Cardiac fibroblast (primary cell): Measurements from ENCODE around the gene PRCC.

ENCODE experiments used
- DNase-seq, 2 donors: peaks; one replicate each; pipeline versions ENCODE4 v3.0.0 to v3.0.0-alpha.2; 2010; ENCODE audit warnings: low read depth in 2 of 2
- H3K4me3 ChIP-seq, 2 donors: replicated peaks in 1 of 2; 1 replicate in 1 of 2; 2 replicates in 1 of 2; pipeline ENCODE4 v1.5.1; 2011; ENCODE audit warnings: low read depth in 2 of 2, low read length in 2 of 2, mild to moderate bottlenecking in 2 of 2, moderate library complexity in 1 of 2
- TF ChIP-seq, protein P1 (sequence below): IDR thresholded peaks from one replicate; pipeline ENCODE4 v1.5.1; 2011; ENCODE audit warnings: low read depth, mild to moderate bottlenecking, low read length, inconsistent platforms

Gene PRCC, protein sequence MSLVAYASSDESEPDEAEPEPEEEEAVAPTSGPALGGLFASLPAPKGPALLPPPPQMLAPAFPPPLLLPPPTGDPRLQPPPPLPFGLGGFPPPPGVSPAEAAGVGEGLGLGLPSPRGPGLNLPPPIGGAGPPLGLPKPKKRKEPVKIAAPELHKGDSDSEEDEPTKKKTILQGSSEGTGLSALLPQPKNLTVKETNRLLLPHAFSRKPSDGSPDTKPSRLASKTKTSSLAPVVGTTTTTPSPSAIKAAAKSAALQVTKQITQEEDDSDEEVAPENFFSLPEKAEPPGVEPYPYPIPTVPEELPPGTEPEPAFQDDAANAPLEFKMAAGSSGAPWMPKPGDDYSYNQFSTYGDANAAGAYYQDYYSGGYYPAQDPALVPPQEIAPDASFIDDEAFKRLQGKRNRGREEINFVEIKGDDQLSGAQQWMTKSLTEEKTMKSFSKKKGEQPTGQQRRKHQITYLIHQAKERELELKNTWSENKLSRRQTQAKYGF

DNA sequence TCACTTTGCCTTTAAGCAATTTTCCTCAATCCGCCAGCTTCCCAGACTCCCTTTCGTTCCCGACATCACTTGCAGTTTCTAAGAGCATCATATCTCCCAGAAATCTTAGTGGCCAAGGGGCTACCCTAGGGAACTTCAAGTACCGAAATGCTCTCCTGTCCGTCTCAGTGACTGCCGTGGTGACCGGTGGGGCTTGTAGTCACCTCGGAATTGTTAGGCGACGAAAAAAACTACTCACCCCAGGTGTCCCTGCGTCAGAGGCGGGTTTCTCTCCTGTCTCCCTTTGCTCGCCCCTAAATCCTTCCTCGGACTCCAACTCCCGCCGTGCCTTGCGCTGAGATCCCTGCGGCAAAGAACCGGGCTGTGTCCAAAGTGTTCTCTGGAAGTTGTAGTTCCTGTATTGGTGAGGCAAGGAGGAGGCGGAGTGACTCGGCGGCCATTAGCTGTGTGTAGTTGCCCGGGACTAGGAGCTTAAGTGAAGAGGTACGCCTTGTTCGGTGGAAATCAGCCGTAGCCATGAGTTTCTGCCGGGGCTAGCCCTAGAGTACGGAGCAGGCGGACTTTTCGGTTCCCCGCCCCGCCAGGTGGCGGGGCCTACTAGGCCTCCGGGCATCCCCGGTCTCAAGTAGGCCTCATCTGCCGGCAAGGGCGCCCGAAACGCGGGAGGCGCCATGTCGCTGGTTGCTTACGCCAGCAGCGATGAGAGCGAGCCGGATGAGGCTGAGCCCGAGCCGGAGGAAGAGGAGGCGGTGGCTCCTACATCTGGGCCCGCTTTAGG is at the start of gene PRCC:
PRCC (plus strand) TSS at position 435 of the 778 bp plus-strand sequence; CDS start at position 672, 237 bp downstream.
- peak within 1 kb of the TSS; percentile 95 to 97 for H3K4me3 ChIP-seq
- TF ChIP-seq, protein P1, sequence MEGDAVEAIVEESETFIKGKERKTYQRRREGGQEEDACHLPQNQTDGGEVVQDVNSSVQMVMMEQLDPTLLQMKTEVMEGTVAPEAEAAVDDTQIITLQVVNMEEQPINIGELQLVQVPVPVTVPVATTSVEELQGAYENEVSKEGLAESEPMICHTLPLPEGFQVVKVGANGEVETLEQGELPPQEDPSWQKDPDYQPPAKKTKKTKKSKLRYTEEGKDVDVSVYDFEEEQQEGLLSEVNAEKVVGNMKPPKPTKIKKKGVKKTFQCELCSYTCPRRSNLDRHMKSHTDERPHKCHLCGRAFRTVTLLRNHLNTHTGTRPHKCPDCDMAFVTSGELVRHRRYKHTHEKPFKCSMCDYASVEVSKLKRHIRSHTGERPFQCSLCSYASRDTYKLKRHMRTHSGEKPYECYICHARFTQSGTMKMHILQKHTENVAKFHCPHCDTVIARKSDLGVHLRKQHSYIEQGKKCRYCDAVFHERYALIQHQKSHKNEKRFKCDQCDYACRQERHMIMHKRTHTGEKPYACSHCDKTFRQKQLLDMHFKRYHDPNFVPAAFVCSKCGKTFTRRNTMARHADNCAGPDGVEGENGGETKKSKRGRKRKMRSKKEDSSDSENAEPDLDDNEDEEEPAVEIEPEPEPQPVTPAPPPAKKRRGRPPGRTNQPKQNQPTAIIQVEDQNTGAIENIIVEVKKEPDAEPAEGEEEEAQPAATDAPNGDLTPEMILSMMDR, result no peak
- DNase-seq, result peak; percentile 100

- H3K4me3 ChIP-seq, result no peak overlapping the region
- peak in 1 of 2 donors; percentile 42 for DNase-seq
- TF ChIP-seq, protein P1, result no peak
Measured at GRCh38 chr1:156721131-156721530, 46.2 kb upstream of the PRCC start.

DNA sequence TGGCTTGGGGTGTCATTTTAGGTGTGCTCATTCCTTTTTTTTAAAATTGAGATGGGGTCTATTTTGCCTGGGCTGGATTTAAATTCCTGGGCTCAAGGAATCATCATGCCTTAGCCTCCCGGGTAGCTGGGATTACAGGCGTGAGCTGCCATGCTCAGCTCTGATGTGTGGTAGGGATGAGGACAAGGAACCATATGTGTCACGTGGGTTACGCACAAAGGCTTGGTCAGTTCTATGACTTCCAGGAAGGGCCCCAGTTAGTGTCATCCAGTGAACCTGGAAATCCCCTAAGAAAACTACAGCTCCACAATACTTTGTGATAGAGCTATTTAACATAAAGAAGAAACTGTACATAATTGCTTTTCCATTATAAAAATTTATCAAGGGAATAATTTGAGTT is 45.8 kb upstream of the PRCC start:
- DNase-seq, result no peak
- TF ChIP-seq, protein P1, result no peak
- H3K4me3 ChIP-seq, result no peak overlapping the region

- TF ChIP-seq, protein P1, result peak; percentile 93
- peak overlapping the region; percentile 24 to 99 for H3K4me3 ChIP-seq
- peak; percentile 94 to 95 for DNase-seq
Measured at GRCh38 chr1:156725683-156726280, 41.6 kb upstream of the PRCC start.

DNA sequence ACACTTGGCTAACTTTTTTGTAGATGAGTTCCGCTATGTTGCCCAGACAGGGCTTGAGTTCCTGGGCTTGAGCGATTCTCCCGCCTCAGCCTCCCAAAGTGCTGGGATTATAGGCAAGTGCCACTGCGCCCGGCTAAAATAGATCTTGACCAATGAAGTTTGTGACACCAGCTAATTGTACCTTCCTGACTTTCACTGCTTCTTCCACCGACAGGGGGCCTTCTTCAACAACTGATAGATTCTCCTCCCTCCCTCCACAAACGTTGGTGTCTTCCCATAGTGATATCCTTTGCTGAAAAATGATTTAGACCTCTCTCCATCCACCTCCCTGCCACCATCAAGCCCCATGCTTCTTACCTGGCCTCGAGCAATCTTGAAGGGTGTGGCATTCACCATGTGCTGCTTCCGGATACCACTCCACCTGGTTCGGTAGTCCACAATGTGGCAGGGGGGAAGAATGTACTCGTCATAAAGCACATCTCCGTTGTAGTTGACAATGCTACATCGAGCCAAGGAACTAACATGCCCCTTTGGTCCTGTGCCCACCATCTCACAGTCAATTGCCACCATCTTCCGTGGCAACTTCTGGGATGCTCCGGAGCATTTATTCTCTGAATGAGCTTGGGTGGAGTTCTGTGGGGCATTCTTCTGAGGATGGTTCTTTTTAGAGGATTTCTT is 40.6 kb upstream of the PRCC start:
- H3K4me3 ChIP-seq, result peak overlapping the region; percentile 24 to 99
- DNase-seq, result peak; percentile 76 to 79
- TF ChIP-seq, protein P1, result peak; percentile 64

- H3K4me3 ChIP-seq, result peak overlapping the region; percentile 88 to 99
- no peak for DNase-seq
Measured at GRCh38 chr1:156727492-156727891, 39.8 kb upstream of the PRCC start.

More at GRCh38 chr1:156727492-156727891, 39.8 kb upstream of the PRCC start:
- TF ChIP-seq, protein P1, result no peak
